Hematopoietic multipotent progenitor cell (in vitro differentiated cells): ENCODE data around the gene BEX4. TPM values are rescaled to one million over a fixed set of nuclear protein-coding genes. Genes with fewer than 3 reads are reported as not detected.
A peak's percentile ranks its signal among the peaks of the same experiment; 100 is the strongest.
"Not testable (repeated sequence)": the region's sequence is repeated elsewhere in the genome, so short reads cannot be mapped to it uniquely, and the experiment has no call there.

ENCODE experiments used
- DNase-seq, 3 donors: peaks; one replicate each; pipeline ENCODE4 v3.0.0-alpha.2; 2011 to 2015; ENCODE audit warnings: low read depth in 2 of 3, low spot score in 2 of 3
- total RNA-seq: library from RNA; depleted of rRNA; stranded (reverse); fragments of >200 nt; gene quantifications from one replicate; pipeline ENCODE4 v1.2.3, GENCODE V29; 2012

The BEX4 gene
- total RNA-seq, 1 donor = 19.1 TPM

- not testable (repeated sequence) for DNase-seq
Observed at GRCh38 chrX:103235608-103236007, 20.7 kb downstream of the BEX4 start.

- DNase-seq = no peak
Observed at GRCh38 chrX:103236296-103236695, 21.4 kb downstream of the BEX4 start.

GRCh38 chrX:103240155-103240554, 25.2 kb downstream of the BEX4 start:
- DNase-seq = no peak

- DNase-seq = peak in 1 of 3 donors; percentile 68
Observed at GRCh38 chrX:103248553-103248952, 33.6 kb downstream of the BEX4 start.

- DNase-seq = no peak
Observed at GRCh38 chrX:103249805-103250204, 34.9 kb downstream of the BEX4 start.

GRCh38 chrX:103250977-103251376, 36.1 kb downstream of the BEX4 start:
- no peak for DNase-seq

- DNase-seq = no peak
Observed at GRCh38 chrX:103253608-103254007, 38.7 kb downstream of the BEX4 start.

- DNase-seq = peak in 2 of 3 donors; percentile 30 to 41
Observed at GRCh38 chrX:103254171-103254824, 39.4 kb downstream of the BEX4 start.

- peak; percentile 11 to 75 (median 62) for DNase-seq
Observed at GRCh38 chrX:103254921-103255493, 40.1 kb downstream of the BEX4 start, which contains the start of gene TCEAL8. TSS of gene TCEAL8 (minus strand) at chrX:103255155. CDS start at chrX:103253979, 1,176 bp downstream.

GRCh38 chrX:103256651-103257050, 41.7 kb downstream of the BEX4 start:
- DNase-seq = no peak

- DNase-seq = no peak
Observed at GRCh38 chrX:103258275-103258674, 43.4 kb downstream of the BEX4 start.

Other genes starting within 250 kb of the BEX4 start
- 10.0 TPM for gene BEX1, start 150.9 kb upstream of the BEX4 start, total RNA-seq
- under 0.01 TPM for gene NXF3, start 122.0 kb upstream of the BEX4 start, total RNA-seq
- 22.9 TPM for gene TCEAL8, start 40.0 kb downstream of the BEX4 start, total RNA-seq
- gene TCEAL5, start 61.6 kb downstream of the BEX4 start, total RNA-seq = 0.27 TPM
- gene BEX2, start 95.9 kb downstream of the BEX4 start, total RNA-seq = 41.7 TPM
- 0.27 TPM for gene TCEAL7, start 115.1 kb downstream of the BEX4 start, total RNA-seq
- 4.0 TPM for gene TCEAL9, start 141.4 kb downstream of the BEX4 start, total RNA-seq
- 61.1 TPM for gene BEX3, start 161.4 kb downstream of the BEX4 start, total RNA-seq